ENCODE data around the gene CELF4.

DNA sequence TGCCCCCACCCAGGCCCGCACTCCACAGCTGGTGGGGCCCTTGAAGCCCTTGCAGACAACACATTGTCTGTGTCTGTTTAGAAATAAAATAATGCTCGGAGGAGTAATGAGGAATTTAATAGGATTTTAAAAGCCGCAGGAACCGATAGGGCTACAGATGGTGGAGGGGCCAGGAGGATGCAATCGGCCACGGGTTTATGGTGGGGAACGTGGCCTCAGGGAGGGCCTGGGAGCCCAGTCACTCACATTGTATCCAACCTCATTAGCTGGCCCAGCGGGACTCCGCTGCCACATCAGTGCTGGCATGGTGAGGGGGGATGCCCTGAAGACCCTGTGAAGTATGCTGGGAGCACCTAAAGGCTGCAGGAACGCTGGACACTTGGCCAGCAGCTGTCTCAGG lies 252.0 kb downstream of the CELF4 start:
- TF ChIP-seq, protein P1, sequence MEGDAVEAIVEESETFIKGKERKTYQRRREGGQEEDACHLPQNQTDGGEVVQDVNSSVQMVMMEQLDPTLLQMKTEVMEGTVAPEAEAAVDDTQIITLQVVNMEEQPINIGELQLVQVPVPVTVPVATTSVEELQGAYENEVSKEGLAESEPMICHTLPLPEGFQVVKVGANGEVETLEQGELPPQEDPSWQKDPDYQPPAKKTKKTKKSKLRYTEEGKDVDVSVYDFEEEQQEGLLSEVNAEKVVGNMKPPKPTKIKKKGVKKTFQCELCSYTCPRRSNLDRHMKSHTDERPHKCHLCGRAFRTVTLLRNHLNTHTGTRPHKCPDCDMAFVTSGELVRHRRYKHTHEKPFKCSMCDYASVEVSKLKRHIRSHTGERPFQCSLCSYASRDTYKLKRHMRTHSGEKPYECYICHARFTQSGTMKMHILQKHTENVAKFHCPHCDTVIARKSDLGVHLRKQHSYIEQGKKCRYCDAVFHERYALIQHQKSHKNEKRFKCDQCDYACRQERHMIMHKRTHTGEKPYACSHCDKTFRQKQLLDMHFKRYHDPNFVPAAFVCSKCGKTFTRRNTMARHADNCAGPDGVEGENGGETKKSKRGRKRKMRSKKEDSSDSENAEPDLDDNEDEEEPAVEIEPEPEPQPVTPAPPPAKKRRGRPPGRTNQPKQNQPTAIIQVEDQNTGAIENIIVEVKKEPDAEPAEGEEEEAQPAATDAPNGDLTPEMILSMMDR (IDR thresholded peaks at IDR 0.05 in 8 of 11, conservative IDR thresholded peaks at IDR 0.05 in 3 of 11), result no peak
- TF ChIP-seq POLR2A (IDR thresholded peaks at IDR 0.05) (no peak), POLR2AphosphoS5 (IDR thresholded peaks at IDR 0.05) (no peak)

Measured in spleen (tissue), 7 donors.